GM12865 (cell line): ENCODE results near the gene PICK1.

Experiments
- DNase-seq: peaks from one replicate; pipeline ENCODE4 v3.0.0; 2010; ENCODE audit warnings: low read depth
- H3K4me3 ChIP-seq: 2 replicates; pipeline ENCODE4 v1.5.1; 2011; ENCODE audit warnings: mild to moderate bottlenecking, low read depth, low read length, control low read depth
- CTCF ChIP-seq: IDR thresholded peaks from 2 replicates; pipeline ENCODE4 v1.5.1; 2011; ENCODE audit warnings: low read length, control low read depth, low read depth, inconsistent platforms; ENCODE audit not compliant: insufficient read depth; ENCODE audit errors: missing control alignments

The PICK1 gene

GRCh38 chr22:38085056-38085455, 27.9 kb downstream of the PICK1 start:
- no peak overlapping the region for H3K4me3 ChIP-seq
- no peak for DNase-seq
- no peak for TF ChIP-seq CTCF

- DNase-seq, result no peak
- H3K4me3 ChIP-seq, result no peak overlapping the region
- TF ChIP-seq CTCF, result no peak
Observed at GRCh38 chr22:38085501-38085900, 28.3 kb downstream of the PICK1 start.

GRCh38 chr22:38086001-38086845, 29.0 kb downstream of the PICK1 start:
- no peak for DNase-seq
- TF ChIP-seq CTCF, result no peak
- no peak overlapping the region for H3K4me3 ChIP-seq

GRCh38 chr22:38086942-38087341, 29.7 kb downstream of the PICK1 start:
- no peak for TF ChIP-seq CTCF
- no peak for DNase-seq
- H3K4me3 ChIP-seq, result no peak overlapping the region

GRCh38 chr22:38087855-38088254, 30.7 kb downstream of the PICK1 start:
- H3K4me3 ChIP-seq, result no peak overlapping the region
- TF ChIP-seq CTCF, result no peak
- DNase-seq, result no peak

GRCh38 chr22:38088629-38089473, 31.6 kb downstream of the PICK1 start:
- H3K4me3 ChIP-seq, result no peak overlapping the region
- no peak for DNase-seq
- TF ChIP-seq CTCF, result no peak
